ENCODE data around the gene RUNX2.

DNA sequence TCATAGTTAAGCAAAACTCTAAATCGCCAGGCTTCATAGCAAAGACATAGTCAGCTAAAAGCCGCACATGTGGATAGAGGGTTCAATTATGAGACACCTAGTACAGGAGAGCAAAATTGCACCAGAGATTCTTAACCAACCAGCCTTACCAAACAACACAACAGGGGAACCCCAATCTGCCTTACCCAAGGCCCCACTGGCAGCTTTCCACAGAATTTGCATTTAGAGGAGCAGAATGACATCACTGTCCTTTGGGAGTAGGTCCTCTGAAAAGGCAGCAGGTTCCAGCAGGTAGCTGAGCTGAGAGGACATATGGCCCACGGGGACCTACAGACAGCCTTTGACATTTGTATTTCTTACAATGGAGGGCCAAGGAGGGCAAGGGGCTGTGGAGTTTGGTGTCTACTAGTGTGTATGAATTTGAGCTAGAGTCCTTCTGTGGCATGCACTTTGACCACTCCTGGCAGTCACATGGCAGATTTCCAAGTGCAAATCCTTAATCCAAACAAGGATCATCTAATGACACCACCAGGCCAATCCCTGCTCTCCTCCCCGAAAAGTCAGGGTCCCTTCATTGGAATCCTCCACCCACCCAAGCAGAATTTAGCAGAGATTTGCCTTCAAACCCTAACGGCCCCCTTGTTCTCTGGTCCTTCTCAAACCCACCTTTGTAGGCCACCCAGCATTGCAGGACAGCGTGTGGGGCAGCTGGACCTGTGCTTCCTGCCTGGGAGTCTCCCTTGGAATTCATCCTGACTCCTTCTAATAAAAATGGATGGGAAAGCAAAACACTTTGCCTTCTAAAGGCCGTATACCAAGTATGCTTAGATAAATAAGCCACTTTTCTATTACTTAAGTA, 220.8 kb downstream of the RUNX2 start:
- no peak for TF ChIP-seq FOXM1 (IDR thresholded peaks at IDR 0.05; ENCODE audit: borderline replicate concordance, low read depth)
- TF ChIP-seq CREB1 (IDR thresholded peaks at IDR 0.05; ENCODE audit: low read depth) = no peak
- TF ChIP-seq YY1 (IDR thresholded peaks at IDR 0.05; ENCODE audit: low read depth) = no peak
